ENCODE results near the gene ASPHD1.
"Not testable (repeated sequence)": the region's sequence is repeated elsewhere in the genome, so short reads cannot be mapped to it uniquely, and the experiment has no call there.

ASPHD1 gene

GRCh38 chr16:29877266-29877961 lies 22.9 kb upstream of the ASPHD1 start:
- DNase-seq (ENCODE audit: low read depth in 2 of 2), result peak; percentile 17 to 38

DNA sequence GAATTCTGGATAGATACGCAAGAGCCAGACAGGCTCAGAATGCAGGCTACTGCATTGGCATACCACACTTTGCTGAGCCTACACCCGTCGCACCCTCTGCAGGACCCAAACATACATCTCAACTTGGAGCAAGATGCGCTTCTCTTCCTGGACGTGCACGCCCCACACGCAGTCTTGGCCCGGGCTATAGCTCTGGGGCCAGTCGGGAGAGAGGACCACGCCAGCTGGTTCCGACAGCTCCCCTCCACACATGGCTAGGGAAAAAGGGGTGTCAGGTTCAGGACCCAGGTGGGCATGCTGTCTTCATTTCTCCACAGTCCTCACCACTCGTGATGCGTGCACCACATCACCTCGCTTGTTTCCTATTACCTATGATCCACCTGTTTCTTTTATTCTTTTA lies 22.1 kb upstream of the ASPHD1 start:
- no peak for DNase-seq (ENCODE audit: low read depth in 2 of 2)

- DNase-seq (ENCODE audit: low read depth in 2 of 2), result no peak
Measured at GRCh38 chr16:29881050-29881449, 19.2 kb upstream of the ASPHD1 start.

DNA sequence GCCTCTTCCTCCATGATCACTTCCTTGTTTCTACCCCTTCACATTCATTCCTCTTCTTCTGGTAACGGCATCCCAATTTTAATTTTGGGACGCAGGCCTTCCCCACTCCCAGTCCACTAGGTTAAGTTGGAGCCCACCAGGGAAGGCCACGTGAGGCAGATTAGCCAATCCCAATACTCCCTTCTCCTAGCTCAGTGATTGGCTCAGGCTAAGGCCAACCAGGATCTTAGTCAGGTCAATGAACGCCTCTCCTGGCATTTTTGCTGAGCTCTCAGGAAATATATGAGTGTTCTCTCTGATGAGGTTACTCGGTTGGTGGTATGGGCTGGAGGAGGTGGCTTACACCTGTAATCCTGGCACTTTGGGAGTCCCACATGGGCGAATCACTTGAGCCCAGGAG lies 16.3 kb upstream of the ASPHD1 start:
- DNase-seq (ENCODE audit: low read depth in 2 of 2), result no peak

GRCh38 chr16:29889372-29889771 lies 10.9 kb upstream of the ASPHD1 start:
- DNase-seq (ENCODE audit: low read depth in 2 of 2), result not testable (repeated sequence)

- no peak for DNase-seq (ENCODE audit: low read depth in 2 of 2)
Measured at GRCh38 chr16:29891525-29892457, 8.5 kb upstream of the ASPHD1 start.

- no peak for DNase-seq (ENCODE audit: low read depth in 2 of 2)
Measured at GRCh38 chr16:29892458-29892813, 7.9 kb upstream of the ASPHD1 start.

DNA sequence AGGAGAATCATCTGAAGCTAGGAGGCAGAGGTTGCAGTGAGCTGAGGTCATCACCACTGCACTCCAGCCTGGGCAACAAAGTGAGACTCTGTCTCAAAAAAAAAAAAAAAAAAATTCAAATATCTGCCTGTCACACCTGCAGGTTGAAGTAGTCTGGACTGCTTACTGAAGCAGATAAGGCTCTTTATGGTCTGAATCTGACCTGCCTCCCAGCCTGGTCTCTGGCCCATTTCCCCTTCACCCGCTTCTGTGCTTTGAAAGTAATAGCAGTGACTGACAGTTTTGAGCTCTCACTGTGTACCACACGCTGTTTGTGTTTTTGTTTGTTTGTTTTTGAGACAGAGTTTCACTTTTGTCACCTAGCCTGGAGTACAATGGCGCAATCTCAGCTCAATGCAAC lies 6.7 kb upstream of the ASPHD1 start:
- DNase-seq (ENCODE audit: low read depth in 2 of 2), result no peak

DNA sequence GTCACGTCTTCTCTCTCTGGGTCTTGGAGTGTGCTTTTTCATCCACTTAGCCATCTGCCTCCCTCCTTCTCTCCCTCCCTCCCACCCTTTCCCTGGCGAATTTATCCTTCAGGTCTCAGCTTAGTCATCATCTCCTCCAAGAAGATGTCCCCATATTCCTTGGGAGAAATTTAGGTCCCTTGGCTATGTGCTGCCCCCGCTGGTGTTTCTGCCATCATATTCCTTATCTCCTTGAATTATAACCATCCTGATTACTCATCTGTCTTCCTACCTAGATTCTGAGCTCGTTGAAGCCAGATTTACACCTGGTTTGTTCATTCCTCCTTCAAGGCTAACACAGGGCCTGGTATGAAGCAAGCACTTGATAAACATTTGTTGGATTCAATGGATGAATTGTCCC lies 5.9 kb upstream of the ASPHD1 start:
- no peak for DNase-seq (ENCODE audit: low read depth in 2 of 2)

DNA sequence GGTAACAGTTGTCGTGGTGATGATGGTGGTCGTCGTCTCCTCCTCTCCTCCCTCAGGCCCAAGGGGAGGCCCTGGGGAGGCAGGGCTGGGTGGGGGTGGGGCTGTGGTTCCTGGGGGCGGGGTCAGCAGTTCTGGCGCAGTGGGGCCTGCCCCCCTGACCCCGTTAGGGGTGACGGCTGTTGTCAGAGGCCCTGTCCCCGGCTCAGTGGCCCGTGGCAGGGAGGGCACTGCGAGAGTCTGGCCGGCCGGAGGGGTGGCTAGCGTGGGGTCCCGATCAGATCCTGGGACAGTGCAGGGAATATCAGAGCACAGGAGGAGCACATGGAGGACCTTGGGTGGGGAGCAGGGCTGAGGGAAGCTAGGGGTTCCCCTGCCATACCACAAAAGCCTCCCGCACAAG lies 3.4 kb upstream of the ASPHD1 start:
- DNase-seq (ENCODE audit: low read depth in 2 of 2), result no peak

DNA sequence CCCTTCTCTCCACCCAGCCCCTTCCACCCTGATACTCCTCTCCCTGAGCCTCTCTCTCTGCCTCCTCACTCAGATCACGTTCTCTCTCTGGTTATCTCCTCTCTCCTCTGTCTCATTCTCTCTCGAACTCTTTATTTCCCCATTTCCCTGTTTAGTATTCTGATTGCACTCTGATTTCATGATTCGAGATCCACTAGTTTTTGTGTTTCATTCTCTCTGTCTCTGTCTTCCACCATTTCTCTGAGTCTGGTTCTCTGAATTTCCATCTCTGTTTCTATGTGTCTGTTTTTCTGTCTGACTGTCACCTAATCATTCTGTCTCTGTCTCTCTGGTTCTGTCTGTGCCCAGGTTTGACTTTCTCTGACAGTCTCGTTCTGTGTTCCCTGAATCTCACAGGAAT lies 3.0 kb upstream of the ASPHD1 start:
- DNase-seq (ENCODE audit: low read depth in 2 of 2), result no peak

DNA sequence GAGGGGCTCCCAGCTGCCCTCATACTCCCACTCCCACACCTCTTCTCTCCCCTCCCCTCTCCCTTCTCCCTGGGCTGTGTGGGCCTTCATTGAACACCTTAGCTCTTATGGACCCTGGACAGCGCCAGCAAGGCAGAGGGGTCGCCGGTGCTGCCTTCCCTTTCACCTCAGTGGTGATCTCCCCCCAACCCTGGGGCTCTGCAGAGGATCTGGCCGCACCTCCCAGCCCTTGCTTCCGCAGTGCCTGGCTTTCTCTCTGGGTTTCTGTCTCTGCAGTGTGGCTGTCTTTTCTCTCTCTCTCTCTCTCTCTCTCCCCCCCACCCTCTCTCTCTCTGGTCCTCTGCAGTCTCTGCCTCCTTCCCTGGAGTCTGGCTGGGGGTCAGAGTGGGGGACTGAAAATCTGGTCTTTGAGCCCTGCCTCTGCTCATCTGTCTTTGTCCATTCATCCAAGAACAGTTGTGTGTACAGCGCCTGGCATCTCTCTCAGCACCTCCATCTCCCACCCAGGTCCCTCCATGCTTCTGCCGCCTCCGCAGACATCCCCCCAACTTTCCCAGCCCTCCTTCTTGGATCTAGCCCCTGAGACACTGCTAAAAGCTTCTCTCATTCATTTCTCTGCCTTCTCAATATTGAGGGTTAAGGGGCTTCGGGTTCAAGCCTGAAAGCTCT lies 2.0 kb upstream of the ASPHD1 start:
- DNase-seq (ENCODE audit: low read depth in 2 of 2), result no peak

DNA sequence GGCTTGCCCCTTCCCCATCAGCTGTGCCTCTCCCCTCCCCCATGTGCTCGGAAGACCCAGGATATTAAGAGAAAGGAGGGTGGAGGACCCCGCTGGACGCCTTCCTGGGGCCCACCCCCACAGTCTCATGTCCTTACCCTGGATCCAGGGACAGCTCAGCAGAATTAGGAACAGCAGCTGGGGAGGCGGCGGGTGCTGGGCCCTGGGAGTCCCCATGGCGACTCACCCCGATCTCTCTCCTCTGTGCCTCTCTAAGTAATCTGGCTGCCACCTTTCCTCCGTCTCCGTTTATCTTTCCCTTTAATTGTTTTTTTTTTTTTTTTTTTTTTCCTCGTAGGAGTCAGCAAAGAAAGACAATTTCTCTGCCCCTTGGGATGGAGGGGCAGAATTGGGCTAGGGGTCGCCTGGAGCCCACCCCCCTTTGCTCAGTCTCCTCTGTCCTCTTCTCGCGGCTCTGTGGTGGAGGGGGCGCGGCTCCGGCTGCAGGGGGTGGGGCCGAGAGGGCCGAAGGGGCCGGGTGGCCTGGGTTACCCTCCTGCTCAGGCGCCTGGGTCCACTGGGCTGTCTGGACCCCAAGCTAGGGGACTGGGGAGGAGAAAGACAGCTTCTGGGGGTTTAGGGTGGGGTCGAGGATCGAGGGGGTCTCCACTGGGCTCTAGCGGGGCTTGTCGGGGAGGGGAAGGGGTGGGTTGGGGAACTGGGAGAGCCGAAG lies 1.3 kb upstream of the ASPHD1 start:
- DNase-seq (ENCODE audit: low read depth in 2 of 2), result no peak

DNA sequence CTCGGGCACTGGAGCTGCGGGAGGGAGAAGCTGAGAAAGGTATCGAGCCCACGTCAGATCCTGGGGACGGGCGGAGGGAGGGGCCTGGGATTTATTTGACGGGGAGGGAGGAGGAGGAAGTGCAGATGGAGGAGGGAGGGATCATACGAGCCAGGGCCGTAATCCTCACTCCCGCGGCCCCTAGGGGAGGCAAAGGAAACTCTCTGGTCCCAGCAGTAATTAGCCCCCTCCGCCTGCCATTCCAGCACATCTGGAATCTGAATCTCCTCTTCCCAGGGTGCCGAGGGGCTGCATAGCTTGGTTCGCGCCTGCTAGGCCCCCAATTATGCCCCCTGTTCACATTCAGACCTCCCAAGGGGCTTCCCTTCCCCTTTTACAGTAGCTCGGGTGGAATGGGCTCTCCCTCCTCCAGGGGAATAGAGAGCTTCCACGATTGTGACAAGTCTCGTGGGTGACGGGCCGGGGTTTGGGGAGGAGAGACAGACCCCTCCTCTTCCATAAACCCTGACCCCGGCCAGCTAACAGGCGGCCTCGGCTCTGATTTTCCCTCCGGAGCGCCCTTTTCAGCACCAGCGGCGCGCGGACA lies 679 bp upstream of the ASPHD1 start, which contains the start of gene SEZ6L2:
Gene SEZ6L2, minus strand, starts transcription at position 35 of the 586 bp plus-strand sequence. CDS start 531 bp downstream, outside the sequence.
- DNase-seq (ENCODE audit: low read depth in 2 of 2), result peak in 1 of 2 donors; percentile 71

- no peak for DNase-seq (ENCODE audit: low read depth in 2 of 2)
Measured at GRCh38 chr16:29900888-29901606, 759 bp downstream of the ASPHD1 start.

- DNase-seq (ENCODE audit: low read depth in 2 of 2), result no peak
Measured at GRCh38 chr16:29901607-29901945, 1.3 kb downstream of the ASPHD1 start.

GRCh38 chr16:29903590-29903989 lies 3.3 kb downstream of the ASPHD1 start:
- DNase-seq (ENCODE audit: low read depth in 2 of 2), result no peak

DNA sequence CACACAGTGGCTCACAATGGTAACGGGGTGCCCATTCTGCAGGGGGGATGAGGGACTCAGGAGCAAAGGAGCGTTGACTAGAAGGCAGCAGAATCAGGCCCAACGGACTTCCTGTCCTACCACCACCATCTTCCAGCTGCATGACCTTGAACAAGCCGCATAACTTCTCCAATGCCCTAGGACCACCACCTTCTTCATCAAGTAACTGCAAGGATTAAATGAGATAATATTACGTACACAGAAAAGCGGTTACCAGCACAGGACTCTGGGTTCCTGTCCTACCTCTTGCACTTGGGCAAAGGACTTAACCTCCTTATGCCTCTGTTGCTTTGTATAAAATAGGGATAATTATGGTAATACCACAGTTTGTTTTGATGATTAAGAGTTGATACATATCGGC lies 4.7 kb downstream of the ASPHD1 start:
- no peak for DNase-seq (ENCODE audit: low read depth in 2 of 2)

GRCh38 chr16:29905668-29906067 lies 5.4 kb downstream of the ASPHD1 start:
- no peak for DNase-seq (ENCODE audit: low read depth in 2 of 2)

- no peak for DNase-seq (ENCODE audit: low read depth in 2 of 2)
Measured at GRCh38 chr16:29906520-29907244, 6.4 kb downstream of the ASPHD1 start.

Data from stimulated activated CD4-positive, alpha-beta T cell treated with anti-CD3 and anti-CD28 coated beads, Interleukin-1b, Interleukin-23, amount 100 ng/mL, for 4 hours (primary cell).